ENCODE measurements around the gene FKBP11.

DNA sequence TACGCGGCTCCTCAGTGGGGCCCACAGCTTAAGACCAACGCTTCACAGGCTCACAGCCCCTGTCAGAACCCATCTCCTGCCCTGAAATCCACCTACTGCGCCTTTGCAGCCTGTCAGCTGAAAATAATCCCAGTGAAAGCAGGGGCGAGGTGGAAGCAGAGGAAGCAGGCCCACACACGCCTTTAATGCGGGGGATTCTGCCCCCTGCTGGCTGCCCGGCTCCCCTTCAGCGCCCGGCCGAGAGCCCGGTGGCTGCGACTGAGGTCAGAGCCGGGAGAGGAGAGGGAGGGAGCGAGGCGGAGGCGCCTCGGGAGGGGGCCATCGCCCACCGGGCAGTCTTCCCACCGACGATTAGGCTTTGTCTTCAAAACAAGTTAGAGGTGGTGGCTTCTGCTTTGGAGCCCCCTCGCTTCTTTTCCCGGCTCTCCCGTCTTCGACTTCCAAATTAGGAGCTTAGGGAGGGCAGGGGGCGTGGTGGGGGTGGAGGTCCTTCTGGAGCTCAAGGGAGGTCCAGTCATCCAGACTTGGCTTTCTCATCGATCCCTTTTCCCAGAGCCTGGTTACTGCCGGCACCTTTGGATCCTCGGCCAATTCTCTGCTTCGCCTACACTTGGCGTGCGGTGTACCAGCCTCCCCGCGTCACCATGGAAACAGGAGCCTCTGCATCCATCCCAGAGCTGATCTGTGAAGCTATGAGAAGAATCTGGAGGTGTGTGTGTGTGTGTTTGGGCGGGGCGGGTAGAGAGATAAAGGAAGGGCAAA lies 34.5 kb downstream of the FKBP11 start:
- no peak for TF ChIP-seq POLR2A (IDR thresholded peaks at IDR 0.05; ENCODE audit: low read length)
- TF ChIP-seq GATA1 (IDR thresholded peaks at IDR 0.05; ENCODE audit: low read depth, low read length): no peak
